Measurements from ENCODE around the gene MEGF11.
"Not testable (repeated sequence)": the region's sequence is repeated elsewhere in the genome, so short reads cannot be mapped to it uniquely, and the experiment has no call there.

Gene MEGF11

GRCh38 chr15:66014022-66014421 is 239.5 kb downstream of the MEGF11 start:
- no peaks in the 10 kb centered on the region for H3K9me3 ChIP-seq (ENCODE audit: low read length)
- no peaks in the 10 kb centered on the region for H3K36me3 ChIP-seq (ENCODE audit: insufficient read depth, low read length)
- H3K4me1 ChIP-seq (ENCODE audit: insufficient read depth, low read length): no peaks in the 10 kb centered on the region
- no peak overlapping the region for H3K9ac ChIP-seq (ENCODE audit: low read length)
- no peak overlapping the region for H3K27ac ChIP-seq (ENCODE audit: low read depth, low read length)
- no peak overlapping the region for H3K4me3 ChIP-seq (ENCODE audit: low read depth in 1 of 2, low read length in 2 of 2)
- no peaks in the 10 kb centered on the region for H3K27me3 ChIP-seq (ENCODE audit: control insufficient read depth in 1 of 2, insufficient read depth in 2 of 2, low read length in 2 of 2)

GRCh38 chr15:66008940-66009562 is 244.5 kb downstream of the MEGF11 start:
- no peak overlapping the region for H3K4me3 ChIP-seq (ENCODE audit: low read depth in 1 of 2, low read length in 2 of 2)
- no peaks in the 10 kb centered on the region for H3K4me1 ChIP-seq (ENCODE audit: insufficient read depth, low read length)
- no peaks in the 10 kb centered on the region for H3K36me3 ChIP-seq (ENCODE audit: insufficient read depth, low read length)
- H3K27ac ChIP-seq (ENCODE audit: low read depth, low read length): no peak overlapping the region
- no peaks in the 10 kb centered on the region for H3K27me3 ChIP-seq (ENCODE audit: control insufficient read depth in 1 of 2, insufficient read depth in 2 of 2, low read length in 2 of 2)
- H3K9ac ChIP-seq (ENCODE audit: low read length): no peak overlapping the region
- no peaks in the 10 kb centered on the region for H3K9me3 ChIP-seq (ENCODE audit: low read length)

GRCh38 chr15:66007663-66008262 is 245.8 kb downstream of the MEGF11 start:
- Histone ChIP-seq H3K9ac (ENCODE audit: low read length) (no peak overlapping the region), H3K4me3 (ENCODE audit: low read depth in 1 of 2, low read length in 2 of 2) (no peak overlapping the region), H3K4me1 (ENCODE audit: insufficient read depth, low read length) (no peaks in the 10 kb centered on the region), H3K27me3 (ENCODE audit: control insufficient read depth in 1 of 2, insufficient read depth in 2 of 2, low read length in 2 of 2) (no peaks in the 10 kb centered on the region), H3K9me3 (ENCODE audit: low read length) (no peaks in the 10 kb centered on the region), H3K27ac (ENCODE audit: low read depth, low read length) (no peak overlapping the region), H3K36me3 (ENCODE audit: insufficient read depth, low read length) (no peaks in the 10 kb centered on the region)

- Histone ChIP-seq H3K27ac (ENCODE audit: low read depth, low read length) (no peak overlapping the region), H3K27me3 (ENCODE audit: control insufficient read depth in 1 of 2, insufficient read depth in 2 of 2, low read length in 2 of 2) (no peaks in the 10 kb centered on the region)
Observed at GRCh38 chr15:66006986-66007385, 246.6 kb downstream of the MEGF11 start.

GRCh38 chr15:66004618-66005262 is 248.8 kb downstream of the MEGF11 start:
- H3K27me3 ChIP-seq (ENCODE audit: control insufficient read depth in 1 of 2, insufficient read depth in 2 of 2, low read length in 2 of 2): no peaks in the 10 kb centered on the region
- no peaks in the 10 kb centered on the region for H3K9me3 ChIP-seq (ENCODE audit: low read length)
- no peak overlapping the region for H3K27ac ChIP-seq (ENCODE audit: low read depth, low read length)
- no peak overlapping the region for H3K4me3 ChIP-seq (ENCODE audit: low read depth in 1 of 2, low read length in 2 of 2)
- H3K36me3 ChIP-seq (ENCODE audit: insufficient read depth, low read length): no peaks in the 10 kb centered on the region
- H3K4me1 ChIP-seq (ENCODE audit: insufficient read depth, low read length): no peaks in the 10 kb centered on the region
- H3K9ac ChIP-seq (ENCODE audit: low read length): no peak overlapping the region

More at GRCh38 chr15:66006986-66007385, 246.6 kb downstream of the MEGF11 start:
- Histone ChIP-seq H3K9ac (ENCODE audit: low read length) (no peak overlapping the region), H3K36me3 (ENCODE audit: insufficient read depth, low read length) (no peaks in the 10 kb centered on the region), H3K4me3 (ENCODE audit: low read depth in 1 of 2, low read length in 2 of 2) (no peak overlapping the region), H3K4me1 (ENCODE audit: insufficient read depth, low read length) (no peaks in the 10 kb centered on the region), H3K9me3 (ENCODE audit: low read length) (no peaks in the 10 kb centered on the region)

GRCh38 chr15:66003129-66003528 is 250.4 kb downstream of the MEGF11 start:
- H3K36me3 ChIP-seq (ENCODE audit: insufficient read depth, low read length); H3K27ac ChIP-seq (ENCODE audit: low read depth, low read length); H3K4me1 ChIP-seq (ENCODE audit: insufficient read depth, low read length); H3K9me3 ChIP-seq (ENCODE audit: low read length); H3K27me3 ChIP-seq (ENCODE audit: control insufficient read depth in 1 of 2, insufficient read depth in 2 of 2, low read length in 2 of 2); H3K4me3 ChIP-seq (ENCODE audit: low read depth in 1 of 2, low read length in 2 of 2); H3K9ac ChIP-seq (ENCODE audit: low read length): not testable (repeated sequence)

GRCh38 chr15:66001717-66002426 is 251.7 kb downstream of the MEGF11 start:
- no peak overlapping the region for H3K4me3 ChIP-seq (ENCODE audit: low read depth in 1 of 2, low read length in 2 of 2)
- H3K4me1 ChIP-seq (ENCODE audit: insufficient read depth, low read length): no peaks in the 10 kb centered on the region
- H3K36me3 ChIP-seq (ENCODE audit: insufficient read depth, low read length): no peaks in the 10 kb centered on the region
- H3K9me3 ChIP-seq (ENCODE audit: low read length): no peaks in the 10 kb centered on the region
- no peak overlapping the region for H3K9ac ChIP-seq (ENCODE audit: low read length)
- H3K27me3 ChIP-seq (ENCODE audit: control insufficient read depth in 1 of 2, insufficient read depth in 2 of 2, low read length in 2 of 2): no peaks in the 10 kb centered on the region
- H3K27ac ChIP-seq (ENCODE audit: low read depth, low read length): no peak overlapping the region

- no peaks in the 10 kb centered on the region for H3K36me3 ChIP-seq (ENCODE audit: insufficient read depth, low read length)
- no peaks in the 10 kb centered on the region for H3K9me3 ChIP-seq (ENCODE audit: low read length)
- H3K4me1 ChIP-seq (ENCODE audit: insufficient read depth, low read length): no peaks in the 10 kb centered on the region
- no peaks in the 10 kb centered on the region for H3K27me3 ChIP-seq (ENCODE audit: control insufficient read depth in 1 of 2, insufficient read depth in 2 of 2, low read length in 2 of 2)
- no peak overlapping the region for H3K4me3 ChIP-seq (ENCODE audit: low read depth in 1 of 2, low read length in 2 of 2)
- H3K9ac ChIP-seq (ENCODE audit: low read length): no peak overlapping the region
- H3K27ac ChIP-seq (ENCODE audit: low read depth, low read length): no peak overlapping the region
Observed at GRCh38 chr15:66001042-66001441, 252.5 kb downstream of the MEGF11 start.

GRCh38 chr15:65998486-65998885 is 255.1 kb downstream of the MEGF11 start:
- H3K36me3 ChIP-seq (ENCODE audit: insufficient read depth, low read length): no peaks in the 10 kb centered on the region
- H3K4me1 ChIP-seq (ENCODE audit: insufficient read depth, low read length): no peaks in the 10 kb centered on the region
- no peak overlapping the region for H3K9ac ChIP-seq (ENCODE audit: low read length)
- H3K4me3 ChIP-seq (ENCODE audit: low read depth in 1 of 2, low read length in 2 of 2): no peak overlapping the region
- H3K9me3 ChIP-seq (ENCODE audit: low read length): no peaks in the 10 kb centered on the region
- H3K27ac ChIP-seq (ENCODE audit: low read depth, low read length): no peak overlapping the region
- H3K27me3 ChIP-seq (ENCODE audit: control insufficient read depth in 1 of 2, insufficient read depth in 2 of 2, low read length in 2 of 2): peaks cover 0 to 3% of the 10 kb centered on the region in 2 donors

- H3K4me3 ChIP-seq (ENCODE audit: low read depth in 1 of 2, low read length in 2 of 2): no peak overlapping the region
- no peak overlapping the region for H3K9ac ChIP-seq (ENCODE audit: low read length)
- H3K4me1 ChIP-seq (ENCODE audit: insufficient read depth, low read length): no peaks in the 10 kb centered on the region
- no peaks in the 10 kb centered on the region for H3K9me3 ChIP-seq (ENCODE audit: low read length)
- peaks cover 0 to 3% of the 10 kb centered on the region in 2 donors for H3K27me3 ChIP-seq (ENCODE audit: control insufficient read depth in 1 of 2, insufficient read depth in 2 of 2, low read length in 2 of 2)
- no peaks in the 10 kb centered on the region for H3K36me3 ChIP-seq (ENCODE audit: insufficient read depth, low read length)
- no peak overlapping the region for H3K27ac ChIP-seq (ENCODE audit: low read depth, low read length)
Observed at GRCh38 chr15:65996901-65997300, 256.6 kb downstream of the MEGF11 start.

GRCh38 chr15:65994832-65995231 is 258.7 kb downstream of the MEGF11 start:
- Histone ChIP-seq H3K27me3 (ENCODE audit: control insufficient read depth in 1 of 2, insufficient read depth in 2 of 2, low read length in 2 of 2) (peaks cover 3 to 5% of the 10 kb centered on the region in 2 donors), H3K36me3 (ENCODE audit: insufficient read depth, low read length) (no peaks in the 10 kb centered on the region)

More at GRCh38 chr15:65994832-65995231, 258.7 kb downstream of the MEGF11 start:
- H3K9ac ChIP-seq (ENCODE audit: low read length): no peak overlapping the region
- H3K4me1 ChIP-seq (ENCODE audit: insufficient read depth, low read length): no peaks in the 10 kb centered on the region
- no peak overlapping the region for H3K4me3 ChIP-seq (ENCODE audit: low read depth in 1 of 2, low read length in 2 of 2)
- H3K27ac ChIP-seq (ENCODE audit: low read depth, low read length): no peak overlapping the region
- H3K9me3 ChIP-seq (ENCODE audit: low read length): no peaks in the 10 kb centered on the region

All from muscle layer of colon (tissue), 2 donors.